Activated CD8-positive, alpha-beta memory T cell treated with anti-CD3 and anti-CD28 coated beads for 36 hours (primary cell): ENCODE measurements around the gene CACNA1I. TPM values are rescaled to one million over a fixed set of nuclear protein-coding genes. Genes with fewer than 3 reads are reported as not detected.

Experiments
- CTCF ChIA-PET: fragments of 350-600 bp; sonication (Branson Sonifier 250); formaldehyde crosslinking; loops from one replicate; lab custom pipeline; 2021; ENCODE audit warnings: antibody characterized with exemption; lab: Charles Lee
- POLR2A ChIA-PET: fragments of 350-600 bp; sonication (Branson Sonifier 250); formaldehyde crosslinking; loops from one replicate; lab custom pipeline; 2021; ENCODE audit warnings: antibody characterized with exemption; lab: Charles Lee
- total RNA-seq, 2 experiments: library from RNA; stranded (reverse); gene quantifications; one replicate each; pipeline ENCODE4 v1.2.3, GENCODE V29; 2021

Gene CACNA1I
- total RNA-seq, 2 experiments from 2014 or later: 0.19 TPM

GRCh38 chr22:39628563-39629080, 58.1 kb downstream of the CACNA1I start:
- POLR2A ChIA-PET: no interaction called here
- CTCF ChIA-PET: no interaction called here

- ChIA-PET CTCF (no interaction called here), POLR2A (no interaction called here)
These were observed 59.3 kb downstream of the CACNA1I start for GRCh38 chr22:39629851-39630250.

- ChIA-PET CTCF (no interaction called here), POLR2A (no interaction called here)
These were observed 60.2 kb downstream of the CACNA1I start for GRCh38 chr22:39630721-39631120.

GRCh38 chr22:39631381-39632286, 61.1 kb downstream of the CACNA1I start:
- ChIA-PET CTCF (no interaction called here), POLR2A (no interaction called here)

GRCh38 chr22:39634530-39635405, 64.2 kb downstream of the CACNA1I start:
- ChIA-PET CTCF (no interaction called here), POLR2A (no interaction called here)

GRCh38 chr22:39635719-39636118, 65.2 kb downstream of the CACNA1I start:
- ChIA-PET CTCF (no interaction called here), POLR2A (no interaction called here)

GRCh38 chr22:39638958-39639357, 68.4 kb downstream of the CACNA1I start:
- ChIA-PET CTCF (no interaction called here), POLR2A (no interaction called here)

- POLR2A ChIA-PET: no interaction called here
- CTCF ChIA-PET: interaction anchor here (0.5 kb wide), 1 partner anchor 300 kb away, joined by 3 read pairs; no protein-coding TSS in a partner anchor
These were observed 71.2 kb downstream of the CACNA1I start for GRCh38 chr22:39641660-39642310.

- POLR2A ChIA-PET: no interaction called here
- CTCF ChIA-PET: interaction anchor here (1.2 kb wide), 1 partner anchor 19 kb away, joined by 3 read pairs; no protein-coding TSS in a partner anchor
These were observed 72.9 kb downstream of the CACNA1I start for GRCh38 chr22:39643311-39644083.

GRCh38 chr22:39645532-39645931, 75.0 kb downstream of the CACNA1I start:
- ChIA-PET POLR2A (no interaction called here), CTCF (no interaction called here)

- ChIA-PET POLR2A (no interaction called here), CTCF (no interaction called here)
These were observed 76.0 kb downstream of the CACNA1I start for GRCh38 chr22:39646398-39647063.

- CTCF ChIA-PET: no interaction called here
- POLR2A ChIA-PET: no interaction called here
These were observed 77.5 kb downstream of the CACNA1I start for GRCh38 chr22:39647836-39648629.

- CTCF ChIA-PET: no interaction called here
- POLR2A ChIA-PET: no interaction called here
These were observed 78.0 kb downstream of the CACNA1I start for GRCh38 chr22:39648630-39648950.

GRCh38 chr22:39649500-39650089, 79.0 kb downstream of the CACNA1I start:
- ChIA-PET CTCF (interaction anchor here (1.9 kb wide), 1 partner anchor 375 kb away, joined by 7 read pairs; no protein-coding TSS in a partner anchor), POLR2A (no interaction called here)

- POLR2A ChIA-PET: interaction anchor here (0.6 kb wide), 1 partner anchor 206 kb away, joined by 10 read pairs; no protein-coding TSS in a partner anchor
- CTCF ChIA-PET: interaction anchor here (1.9 kb wide), 1 partner anchor 373 kb away, joined by 7 read pairs; no protein-coding TSS in a partner anchor
These were observed 80.8 kb downstream of the CACNA1I start for GRCh38 chr22:39651053-39651996.
